NCI-H146 treated with DMSO at 0.1 percent for 48 hours (cell line): ENCODE measurements around the gene CNIH1.
A peak's percentile ranks its signal among the peaks of the same experiment; 100 is the strongest.
"Not testable (repeated sequence)": the region's sequence is repeated elsewhere in the genome, so short reads cannot be mapped to it uniquely, and the experiment has no call there.

ENCODE experiments used
- DNase-seq: peaks from one replicate; lab custom pipeline; 2025; ENCODE audit not compliant: unreplicated experiment; lab: John Stamatoyannopoulos, UW

Gene CNIH1

GRCh38 chr14:54470701-54471100 lies 29.5 kb upstream of the CNIH1 start:
- DNase-seq = no peak

- no peak for DNase-seq
Observed at GRCh38 chr14:54467280-54467679, 26.1 kb upstream of the CNIH1 start.

- DNase-seq = no peak
Observed at GRCh38 chr14:54465654-54466053, 24.5 kb upstream of the CNIH1 start.

- DNase-seq = no peak
Observed at GRCh38 chr14:54462048-54462447, 20.9 kb upstream of the CNIH1 start.

- no peak for DNase-seq
Observed at GRCh38 chr14:54459106-54459505, 17.9 kb upstream of the CNIH1 start.

- DNase-seq = not testable (repeated sequence)
Observed at GRCh38 chr14:54458536-54458935, 17.4 kb upstream of the CNIH1 start.

- DNase-seq = peak; percentile 51
Observed at GRCh38 chr14:54457609-54457996, 16.4 kb upstream of the CNIH1 start.

- DNase-seq = not testable (repeated sequence)
Observed at GRCh38 chr14:54456820-54457608, 15.8 kb upstream of the CNIH1 start.

- no peak for DNase-seq
Observed at GRCh38 chr14:54455363-54455762, 14.2 kb upstream of the CNIH1 start.

- not testable (repeated sequence) for DNase-seq
Observed at GRCh38 chr14:54453990-54454389, 12.8 kb upstream of the CNIH1 start.

- no peak for DNase-seq
Observed at GRCh38 chr14:54453252-54453651, 12.1 kb upstream of the CNIH1 start.

GRCh38 chr14:54451961-54452360 lies 10.8 kb upstream of the CNIH1 start:
- DNase-seq = no peak

GRCh38 chr14:54451121-54451601 lies 10.0 kb upstream of the CNIH1 start:
- no peak for DNase-seq

- no peak for DNase-seq
Observed at GRCh38 chr14:54450535-54450934, 9.4 kb upstream of the CNIH1 start.

GRCh38 chr14:54447231-54447692 lies 6.1 kb upstream of the CNIH1 start:
- DNase-seq = no peak

GRCh38 chr14:54446161-54446693 lies 5.1 kb upstream of the CNIH1 start:
- DNase-seq = no peak

- no peak for DNase-seq
Observed at GRCh38 chr14:54444681-54445080, 3.5 kb upstream of the CNIH1 start.

- DNase-seq = no peak
Observed at GRCh38 chr14:54443981-54444380, 2.8 kb upstream of the CNIH1 start.

GRCh38 chr14:54442961-54443360 lies 1.8 kb upstream of the CNIH1 start:
- not testable (repeated sequence) for DNase-seq

GRCh38 chr14:54440476-54440872 lies 700 bp downstream of the CNIH1 start:
- no peak for DNase-seq

GRCh38 chr14:54440037-54440436 lies 1.1 kb downstream of the CNIH1 start:
- no peak for DNase-seq

GRCh38 chr14:54438703-54439102 lies 2.5 kb downstream of the CNIH1 start:
- no peak for DNase-seq

GRCh38 chr14:54437954-54438353 lies 3.2 kb downstream of the CNIH1 start:
- not testable (repeated sequence) for DNase-seq
